HG02943 (cell line): Measurements from ENCODE around the gene BCKDHA.
"Not testable (repeated sequence)": the region's sequence is repeated elsewhere in the genome, so short reads cannot be mapped to it uniquely, and the experiment has no call there.

Experiments used
- ATAC-seq: cut with Tn5 transposase; IDR thresholded peaks from one replicate; pipeline ENCODE4 v1.9.1; 2021; ENCODE audit warnings: mild to moderate bottlenecking, low read depth, moderate library complexity; ENCODE audit not compliant: unreplicated experiment

BCKDHA gene

GRCh38 chr19:41442473-41443355 is 45.1 kb downstream of the BCKDHA start, which contains the start of gene ERICH4:
TSS of gene ERICH4 (plus strand) at chr19:41443156. CDS start at chr19:41443170, 14 bp downstream.
- ATAC-seq = no peak

GRCh38 chr19:41443813-41444455 is 46.3 kb downstream of the BCKDHA start:
- no peak for ATAC-seq

- no peak for ATAC-seq
Observed at GRCh38 chr19:41445575-41445974, 48.0 kb downstream of the BCKDHA start.

GRCh38 chr19:41447732-41448332 is 50.2 kb downstream of the BCKDHA start:
- ATAC-seq = no peak

GRCh38 chr19:41449079-41449864 is 51.7 kb downstream of the BCKDHA start:
- no peak for ATAC-seq

GRCh38 chr19:41449865-41450178 is 52.2 kb downstream of the BCKDHA start:
- ATAC-seq = no peak

GRCh38 chr19:41452584-41453275 is 55.1 kb downstream of the BCKDHA start:
- no peak for ATAC-seq

GRCh38 chr19:41455936-41456335 is 58.3 kb downstream of the BCKDHA start:
- no peak for ATAC-seq

- no peak for ATAC-seq
Observed at GRCh38 chr19:41456342-41456918, 58.8 kb downstream of the BCKDHA start.

GRCh38 chr19:41457241-41457640 is 59.6 kb downstream of the BCKDHA start:
- no peak for ATAC-seq

- no peak for ATAC-seq
Observed at GRCh38 chr19:41462497-41462896, 64.9 kb downstream of the BCKDHA start.

- ATAC-seq = not testable (repeated sequence)
Observed at GRCh38 chr19:41463257-41464256, 65.9 kb downstream of the BCKDHA start.
